Measurements from ENCODE around the gene SSTR4.
"Not testable (repeated sequence)": the region's sequence is repeated elsewhere in the genome, so short reads cannot be mapped to it uniquely, and the experiment has no call there.

Gene SSTR4

GRCh38 chr20:23034721-23035671 lies at the start of gene SSTR4:
Gene SSTR4, plus strand, starts transcription at chr20:23035312. Its CDS starts 172 bp downstream, at chr20:23035484.
- Histone ChIP-seq H3K27ac (no peak within 1 kb of the TSS), H3K9me3 (no peaks in the 10 kb centered on the region), H3K27me3 (peaks cover 0 to 26% of the 10 kb centered on the region in 2 donors), H3K4me3 (peak within 1 kb of the TSS in 1 of 2 donors; percentile 40), H3K4me1 (peaks cover 0 to 8% (median 5%) of the 10 kb centered on the region in 4 donors), H3K36me3 (no peaks in the 10 kb centered on the region)
- intact Hi-C loops (cut with DNase I; ENCODE audit: low total_unique reads), result no loop called here
- no peak for DNase-seq
- TF ChIP-seq CTCF (IDR thresholded peaks at IDR 0.05), result no peak

GRCh38 chr20:22986601-22987000 lies 48.5 kb upstream of the SSTR4 start:
- DNase-seq, result no peak
- no peak overlapping the region for H3K4me3 ChIP-seq
- H3K27me3 ChIP-seq, result no peaks in the 10 kb centered on the region
- no peak overlapping the region for H3K27ac ChIP-seq
- no peak for TF ChIP-seq CTCF (IDR thresholded peaks at IDR 0.05)
- no peaks in the 10 kb centered on the region for H3K36me3 ChIP-seq
- H3K9me3 ChIP-seq, result no peaks in the 10 kb centered on the region
- H3K4me1 ChIP-seq, result no peaks in the 10 kb centered on the region
- intact Hi-C loops (cut with DNase I; ENCODE audit: low total_unique reads), result no loop called here

- not testable (repeated sequence) for H3K27ac ChIP-seq
Measured at GRCh38 chr20:22991424-22991823, 43.7 kb upstream of the SSTR4 start.

GRCh38 chr20:22993823-22994222 lies 41.3 kb upstream of the SSTR4 start:
- no peak for TF ChIP-seq CTCF (IDR thresholded peaks at IDR 0.05)
- H3K4me3 ChIP-seq, result no peak overlapping the region
- no peaks in the 10 kb centered on the region for H3K36me3 ChIP-seq
- no peak overlapping the region for H3K27ac ChIP-seq
- intact Hi-C loops (cut with DNase I; ENCODE audit: low total_unique reads), result loop anchor here (10.0 kb wide), 1 partner anchor 331 kb away; no protein-coding TSS in a partner anchor
- H3K9me3 ChIP-seq, result peaks cover 0 to 11% (median 0%) of the 10 kb centered on the region in 3 donors
- no peak for DNase-seq
- H3K4me1 ChIP-seq, result no peaks in the 10 kb centered on the region
- H3K27me3 ChIP-seq, result no peaks in the 10 kb centered on the region

More at GRCh38 chr20:22991424-22991823, 43.7 kb upstream of the SSTR4 start:
- DNase-seq, H3K36me3 ChIP-seq, H3K4me3 ChIP-seq, H3K27me3 ChIP-seq, H3K4me1 ChIP-seq: not testable (repeated sequence)
- intact Hi-C loops (cut with DNase I; ENCODE audit: low total_unique reads), result loop anchor here (10.0 kb wide), 1 partner anchor 333 kb away; no protein-coding TSS in a partner anchor
- H3K9me3 ChIP-seq, result peaks cover 0 to 11% (median 0%) of the 10 kb centered on the region in 3 donors

GRCh38 chr20:22995923-22996322 lies 39.2 kb upstream of the SSTR4 start:
- Histone ChIP-seq H3K36me3 (no peaks in the 10 kb centered on the region), H3K27ac (no peak overlapping the region)
- intact Hi-C loops (cut with DNase I; ENCODE audit: low total_unique reads), result loop anchor here (10.0 kb wide), 1 partner anchor 329 kb away; no protein-coding TSS in a partner anchor

More at GRCh38 chr20:22995923-22996322, 39.2 kb upstream of the SSTR4 start:
- Histone ChIP-seq H3K4me3 (no peak overlapping the region), H3K9me3 (peaks cover 0 to 11% (median 0%) of the 10 kb centered on the region in 3 donors), H3K4me1 (no peaks in the 10 kb centered on the region), H3K27me3 (no peaks in the 10 kb centered on the region)
- no peak for DNase-seq
- no peak for TF ChIP-seq CTCF (IDR thresholded peaks at IDR 0.05)
